Measurements from ENCODE around the gene PTPRN2.
"Not testable (repeated sequence)": the region's sequence is repeated elsewhere in the genome, so short reads cannot be mapped to it uniquely, and the experiment has no call there.

PTPRN2 gene

GRCh38 chr7:158315326-158315725 is 272.3 kb downstream of the PTPRN2 start:
- DNase-seq, result no peak

GRCh38 chr7:158314394-158314793 is 273.2 kb downstream of the PTPRN2 start:
- DNase-seq, result no peak

- DNase-seq, result no peak
These were observed 273.7 kb downstream of the PTPRN2 start for GRCh38 chr7:158313931-158314330.

GRCh38 chr7:158312789-158313188 is 274.8 kb downstream of the PTPRN2 start:
- DNase-seq, result no peak

GRCh38 chr7:158311791-158312190 is 275.8 kb downstream of the PTPRN2 start:
- DNase-seq, result no peak

GRCh38 chr7:158310924-158311666 is 276.5 kb downstream of the PTPRN2 start:
- DNase-seq, result no peak

- DNase-seq, result no peak
These were observed 277.5 kb downstream of the PTPRN2 start for GRCh38 chr7:158309868-158310763.

GRCh38 chr7:158308001-158308400 is 279.6 kb downstream of the PTPRN2 start:
- no peak for DNase-seq

GRCh38 chr7:158304072-158304471 is 283.6 kb downstream of the PTPRN2 start:
- DNase-seq, result not testable (repeated sequence)

- no peak for DNase-seq
These were observed 284.5 kb downstream of the PTPRN2 start for GRCh38 chr7:158303121-158303520.

- DNase-seq, result no peak
These were observed 285.2 kb downstream of the PTPRN2 start for GRCh38 chr7:158302274-158303070.

GRCh38 chr7:158301207-158301606 is 286.4 kb downstream of the PTPRN2 start:
- no peak for DNase-seq

- DNase-seq, result no peak
These were observed 287.2 kb downstream of the PTPRN2 start for GRCh38 chr7:158300427-158300826.

- no peak for DNase-seq
These were observed 288.0 kb downstream of the PTPRN2 start for GRCh38 chr7:158299607-158300006.

GRCh38 chr7:158296798-158297104 is 290.9 kb downstream of the PTPRN2 start:
- no peak for DNase-seq

- no peak for DNase-seq
These were observed 291.4 kb downstream of the PTPRN2 start for GRCh38 chr7:158295966-158296797.

- DNase-seq, result not testable (repeated sequence)
These were observed 293.0 kb downstream of the PTPRN2 start for GRCh38 chr7:158294468-158295215.

- no peak for DNase-seq
These were observed 294.7 kb downstream of the PTPRN2 start for GRCh38 chr7:158292948-158293347.

- DNase-seq, result no peak
These were observed 295.6 kb downstream of the PTPRN2 start for GRCh38 chr7:158291998-158292397.

GRCh38 chr7:158289761-158290523 is 297.7 kb downstream of the PTPRN2 start:
- no peak for DNase-seq

GRCh38 chr7:158289231-158289630 is 298.4 kb downstream of the PTPRN2 start:
- DNase-seq, result no peak

Data from SIG-M5 (cell line).